Glomerular endothelial cell (primary cell): Measurements from ENCODE around the gene DAB1. TPM values are rescaled to one million over a fixed set of nuclear protein-coding genes. Genes with fewer than 3 reads are reported as not detected.
"Not testable (repeated sequence)": the region's sequence is repeated elsewhere in the genome, so short reads cannot be mapped to it uniquely, and the experiment has no call there.

Experiments used
- DNase-seq: peaks from one replicate; pipeline ENCODE4 v3.0.0-alpha.2; 2011; ENCODE audit warnings: low read depth, low spot score; ENCODE audit errors: extremely low read depth
- total RNA-seq: library from RNA; depleted of rRNA; stranded (reverse); fragments of >200 nt; gene quantifications from 2 replicates; pipeline ENCODE4 v1.2.3, GENCODE V29; 2015

Gene DAB1
- total RNA-seq, 1 donor from 2014 or later, result 0.18 TPM

GRCh38 chr1:57367945-57368344 is 55.9 kb downstream of the DAB1 start:
- no peak for DNase-seq

GRCh38 chr1:57363643-57364042 is 60.2 kb downstream of the DAB1 start:
- DNase-seq, result no peak

GRCh38 chr1:57363165-57363564 is 60.7 kb downstream of the DAB1 start:
- no peak for DNase-seq

GRCh38 chr1:57362480-57362879 is 61.4 kb downstream of the DAB1 start:
- DNase-seq, result no peak

GRCh38 chr1:57361516-57361915 is 62.3 kb downstream of the DAB1 start:
- no peak for DNase-seq

- no peak for DNase-seq
These were observed 62.9 kb downstream of the DAB1 start for GRCh38 chr1:57360846-57361407.

GRCh38 chr1:57357462-57357861 is 66.4 kb downstream of the DAB1 start:
- DNase-seq, result no peak

GRCh38 chr1:57353654-57354053 is 70.2 kb downstream of the DAB1 start:
- DNase-seq, result no peak

GRCh38 chr1:57350610-57351009 is 73.2 kb downstream of the DAB1 start:
- DNase-seq, result no peak

GRCh38 chr1:57348921-57349320 is 74.9 kb downstream of the DAB1 start:
- DNase-seq, result no peak

- DNase-seq, result no peak
These were observed 77.9 kb downstream of the DAB1 start for GRCh38 chr1:57345916-57346315.

GRCh38 chr1:57344265-57344664 is 79.6 kb downstream of the DAB1 start:
- no peak for DNase-seq

GRCh38 chr1:57343298-57343915 is 80.5 kb downstream of the DAB1 start:
- not testable (repeated sequence) for DNase-seq

GRCh38 chr1:57341721-57342120 is 82.1 kb downstream of the DAB1 start:
- no peak for DNase-seq

- no peak for DNase-seq
These were observed 83.4 kb downstream of the DAB1 start for GRCh38 chr1:57340334-57341070.

GRCh38 chr1:57337623-57338022 is 86.2 kb downstream of the DAB1 start:
- DNase-seq, result no peak

GRCh38 chr1:57336793-57337192 is 87.1 kb downstream of the DAB1 start:
- no peak for DNase-seq

GRCh38 chr1:57331620-57332019 is 92.2 kb downstream of the DAB1 start:
- DNase-seq, result no peak

GRCh38 chr1:57329937-57330336 is 93.9 kb downstream of the DAB1 start:
- DNase-seq, result no peak

GRCh38 chr1:57329001-57329527 is 94.8 kb downstream of the DAB1 start:
- no peak for DNase-seq

- no peak for DNase-seq
These were observed 95.9 kb downstream of the DAB1 start for GRCh38 chr1:57327946-57328345.

GRCh38 chr1:57327336-57327735 is 96.5 kb downstream of the DAB1 start:
- no peak for DNase-seq
